Activated T-cell treated with anti-CD3 and anti-CD28 coated beads, Interleukin-2, amount 50 U/mL, for 1 hour (primary cell): ENCODE results near the gene FURIN.
"Not testable (repeated sequence)": the region's sequence is repeated elsewhere in the genome, so short reads cannot be mapped to it uniquely, and the experiment has no call there.

Experiments used
- DNase-seq: peaks from one replicate; pipeline ENCODE4 v3.0.0-alpha.2; 2020

The FURIN gene

GRCh38 chr15:90904746-90905145 lies 36.4 kb downstream of the FURIN start:
- no peak for DNase-seq

- no peak for DNase-seq
These were observed 37.2 kb downstream of the FURIN start for GRCh38 chr15:90905306-90906180.

- no peak for DNase-seq
These were observed 37.9 kb downstream of the FURIN start for GRCh38 chr15:90906181-90906849.

GRCh38 chr15:90907051-90907660 lies 38.8 kb downstream of the FURIN start:
- no peak for DNase-seq

GRCh38 chr15:90907838-90908507 lies 39.6 kb downstream of the FURIN start:
- DNase-seq: no peak

GRCh38 chr15:90909449-90909848 lies 41.1 kb downstream of the FURIN start:
- DNase-seq: not testable (repeated sequence)

GRCh38 chr15:90909976-90910375 lies 41.6 kb downstream of the FURIN start:
- DNase-seq: no peak

- DNase-seq: no peak
These were observed 42.3 kb downstream of the FURIN start for GRCh38 chr15:90910441-90911301.

- no peak for DNase-seq
These were observed 42.9 kb downstream of the FURIN start for GRCh38 chr15:90911302-90911623.

GRCh38 chr15:90911906-90912769 lies 43.8 kb downstream of the FURIN start:
- no peak for DNase-seq

- no peak for DNase-seq
These were observed 44.3 kb downstream of the FURIN start for GRCh38 chr15:90912770-90913075.

GRCh38 chr15:90913398-90913944 lies 45.1 kb downstream of the FURIN start:
- DNase-seq: no peak

GRCh38 chr15:90914305-90915080 lies 46.1 kb downstream of the FURIN start:
- no peak for DNase-seq

GRCh38 chr15:90915216-90915807 lies 46.9 kb downstream of the FURIN start:
- no peak for DNase-seq

- no peak for DNase-seq
These were observed 47.5 kb downstream of the FURIN start for GRCh38 chr15:90915808-90916440.

- no peak for DNase-seq
These were observed 48.1 kb downstream of the FURIN start for GRCh38 chr15:90916461-90916860.

GRCh38 chr15:90917569-90917968 lies 49.2 kb downstream of the FURIN start:
- no peak for DNase-seq

- no peak for DNase-seq
These were observed 49.8 kb downstream of the FURIN start for GRCh38 chr15:90918034-90918788.

- no peak for DNase-seq
These were observed 50.4 kb downstream of the FURIN start for GRCh38 chr15:90918835-90919234.
